IPS-20b (cell line): ENCODE measurements around the gene MAN2A2.
"Not testable (repeated sequence)": the region's sequence is repeated elsewhere in the genome, so short reads cannot be mapped to it uniquely, and the experiment has no call there.

Source experiments
- H3K27ac ChIP-seq: one replicate; pipeline ENCODE4 v1.5.1; 2013; ENCODE audit warnings: low read length
- H3K27me3 ChIP-seq: 2 replicates; pipeline ENCODE4 v1.6.1; 2013; ENCODE audit warnings: mild to moderate bottlenecking, low read length, inconsistent platforms; ENCODE audit not compliant: insufficient read depth
- H3K36me3 ChIP-seq: 2 replicates; pipeline ENCODE4 v1.6.1; 2013; ENCODE audit warnings: low read depth, mild to moderate bottlenecking, inconsistent platforms, low read length, moderate library complexity; ENCODE audit not compliant: insufficient read depth
- H3K4me1 ChIP-seq: 2 replicates; pipeline ENCODE4 v1.6.1; 2013; ENCODE audit warnings: mild to moderate bottlenecking, control low read depth, inconsistent platforms, low read length, moderate library complexity; ENCODE audit not compliant: insufficient read depth
- H3K4me3 ChIP-seq: 2 replicates; pipeline ENCODE4 v1.5.1; 2013; ENCODE audit warnings: mild to moderate bottlenecking, low read length, inconsistent platforms
- H3K9ac ChIP-seq: 2 replicates; pipeline ENCODE4 v1.6.1; 2013; ENCODE audit warnings: low read depth, mild to moderate bottlenecking, inconsistent platforms, low read length, moderate library complexity
- H3K9me3 ChIP-seq: 2 replicates; pipeline ENCODE4 v1.6.1; 2013; ENCODE audit warnings: mild to moderate bottlenecking, low read depth, low read length, inconsistent platforms; ENCODE audit not compliant: insufficient read depth

Gene MAN2A2

GRCh38 chr15:90872486-90873184 is 30.5 kb upstream of the MAN2A2 start:
- Histone ChIP-seq H3K4me3 (peak overlapping the region; percentile 70), H3K4me1 (peaks cover 40% of the 10 kb centered on the region), H3K36me3 (peaks cover 10% of the 10 kb centered on the region; the same call in 1 of the 2 replicates), H3K27me3 (no peaks in the 10 kb centered on the region), H3K9ac (no peak overlapping the region), H3K27ac (no peak overlapping the region), H3K9me3 (no peaks in the 10 kb centered on the region)

DNA sequence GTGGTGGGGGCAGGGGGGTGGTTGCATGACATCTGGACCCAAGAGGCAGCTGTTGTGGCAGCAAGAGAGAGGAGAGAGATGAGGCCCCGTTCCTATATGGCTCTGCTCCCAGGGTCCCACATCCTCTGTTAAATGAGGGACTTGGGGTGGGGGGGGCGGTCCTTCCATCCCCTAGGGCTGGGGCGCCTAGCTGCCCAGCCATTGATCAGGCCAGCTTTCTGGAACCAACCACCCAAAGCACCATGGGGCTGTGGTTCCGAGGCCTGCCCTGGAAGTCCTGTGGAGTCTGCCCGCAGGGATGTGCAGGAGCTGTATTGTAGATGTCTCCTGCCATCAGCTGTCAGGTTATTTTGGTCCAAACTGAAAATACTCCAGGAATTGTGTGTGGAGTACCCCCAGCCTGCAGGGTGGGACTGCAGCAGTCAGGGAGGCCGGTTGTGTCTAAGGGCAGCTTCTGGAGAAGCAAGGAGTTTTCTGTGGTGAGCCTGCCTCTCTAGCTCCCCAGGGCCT is 29.6 kb upstream of the MAN2A2 start:
- H3K4me3 ChIP-seq: 0 out of 2 replicates have a peak overlapping the region, but pooled peaks have one; percentile 5

GRCh38 chr15:90873998-90874605 is 29.0 kb upstream of the MAN2A2 start:
- H3K36me3 ChIP-seq: peaks cover 19% of the 10 kb centered on the region
- no peaks in the 10 kb centered on the region for H3K9me3 ChIP-seq
- peak overlapping the region; percentile 1; the same call in 1 of the 2 replicates for H3K9ac ChIP-seq
- H3K4me3 ChIP-seq: 0 out of 2 replicates have a peak overlapping the region, but pooled peaks have one; percentile 5
- H3K27ac ChIP-seq: no peak overlapping the region
- peaks cover 31% of the 10 kb centered on the region for H3K4me1 ChIP-seq
- H3K27me3 ChIP-seq: no peaks in the 10 kb centered on the region

More for the DNA sequence above, 29.6 kb upstream of the MAN2A2 start:
- Histone ChIP-seq H3K36me3 (peaks cover 14% of the 10 kb centered on the region; the same call in 1 of the 2 replicates), H3K27me3 (no peaks in the 10 kb centered on the region), H3K4me1 (peaks cover 36% of the 10 kb centered on the region), H3K9ac (peak overlapping the region; percentile 1; the same call in 1 of the 2 replicates), H3K9me3 (no peaks in the 10 kb centered on the region), H3K27ac (no peak overlapping the region)

GRCh38 chr15:90874986-90875385 is 28.1 kb upstream of the MAN2A2 start:
- not testable (repeated sequence) for H3K27ac ChIP-seq, H3K27me3 ChIP-seq, H3K9me3 ChIP-seq, H3K9ac ChIP-seq, H3K4me3 ChIP-seq
- Histone ChIP-seq H3K36me3 (peaks cover 28% of the 10 kb centered on the region), H3K4me1 (peaks cover 22% of the 10 kb centered on the region)

- Histone ChIP-seq H3K9me3 (no peaks in the 10 kb centered on the region), H3K4me3 (no peak overlapping the region), H3K4me1 (peaks cover 19% of the 10 kb centered on the region), H3K9ac (no peak overlapping the region), H3K36me3 (peaks cover 34% of the 10 kb centered on the region), H3K27me3 (no peaks in the 10 kb centered on the region), H3K27ac (no peak overlapping the region)
Measured at GRCh38 chr15:90875549-90875981, 27.5 kb upstream of the MAN2A2 start.

DNA sequence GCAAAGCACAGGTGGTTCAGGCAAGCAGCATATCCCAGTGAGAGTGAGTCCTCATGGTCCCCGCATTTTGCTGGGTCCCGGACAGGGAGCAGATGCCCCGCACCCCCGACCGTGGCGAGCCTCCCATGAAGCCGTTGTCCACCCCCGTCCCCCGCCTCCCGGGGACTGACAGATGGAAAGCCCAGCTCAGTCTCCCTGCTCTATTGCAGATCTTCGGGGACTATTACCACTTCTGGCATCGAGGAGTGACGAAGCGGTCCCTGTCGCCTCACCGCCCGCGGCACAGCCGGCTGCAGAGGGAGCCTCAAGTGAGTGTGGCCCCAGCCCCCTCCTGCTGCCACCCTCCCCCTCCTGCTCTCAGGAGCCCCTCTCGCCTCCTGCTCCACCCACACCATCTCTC is 27.1 kb upstream of the MAN2A2 start:
- Histone ChIP-seq H3K9ac (no peak overlapping the region), H3K9me3 (no peaks in the 10 kb centered on the region), H3K27me3 (no peaks in the 10 kb centered on the region), H3K4me3 (no peak overlapping the region), H3K4me1 (peaks cover 19% of the 10 kb centered on the region), H3K27ac (no peak overlapping the region), H3K36me3 (peaks cover 38% of the 10 kb centered on the region)

- Histone ChIP-seq H3K4me3 (no peak overlapping the region), H3K27ac (no peak overlapping the region), H3K36me3 (peaks cover 38% of the 10 kb centered on the region), H3K4me1 (peaks cover 19% of the 10 kb centered on the region), H3K27me3 (no peaks in the 10 kb centered on the region), H3K9me3 (no peaks in the 10 kb centered on the region), H3K9ac (no peak overlapping the region)
Measured at GRCh38 chr15:90876512-90877170, 26.5 kb upstream of the MAN2A2 start.

DNA sequence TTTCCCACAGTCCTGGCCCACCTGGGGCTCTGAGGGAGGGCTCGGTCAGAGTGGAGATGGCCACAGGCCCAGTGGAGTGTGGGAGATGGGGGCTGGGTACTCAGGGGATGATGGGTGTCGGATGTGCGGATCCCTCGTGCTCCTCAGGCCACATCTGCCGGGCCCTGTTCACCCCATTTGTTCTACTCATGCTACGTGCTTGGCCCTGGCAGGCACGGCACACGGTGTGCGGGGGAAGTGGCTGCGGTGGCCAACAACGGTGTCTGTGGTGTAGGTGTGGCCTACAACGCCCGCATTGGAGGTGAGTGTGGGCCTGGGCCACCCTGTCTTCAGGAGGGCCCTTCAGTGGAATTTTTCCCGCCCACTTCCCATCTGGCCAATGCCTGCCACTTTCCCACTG is 25.8 kb upstream of the MAN2A2 start:
- Histone ChIP-seq H3K9ac (no peak overlapping the region), H3K36me3 (peaks cover 38% of the 10 kb centered on the region), H3K27ac (no peak overlapping the region), H3K9me3 (no peaks in the 10 kb centered on the region), H3K4me3 (no peak overlapping the region), H3K4me1 (peaks cover 18% of the 10 kb centered on the region), H3K27me3 (no peaks in the 10 kb centered on the region)

DNA sequence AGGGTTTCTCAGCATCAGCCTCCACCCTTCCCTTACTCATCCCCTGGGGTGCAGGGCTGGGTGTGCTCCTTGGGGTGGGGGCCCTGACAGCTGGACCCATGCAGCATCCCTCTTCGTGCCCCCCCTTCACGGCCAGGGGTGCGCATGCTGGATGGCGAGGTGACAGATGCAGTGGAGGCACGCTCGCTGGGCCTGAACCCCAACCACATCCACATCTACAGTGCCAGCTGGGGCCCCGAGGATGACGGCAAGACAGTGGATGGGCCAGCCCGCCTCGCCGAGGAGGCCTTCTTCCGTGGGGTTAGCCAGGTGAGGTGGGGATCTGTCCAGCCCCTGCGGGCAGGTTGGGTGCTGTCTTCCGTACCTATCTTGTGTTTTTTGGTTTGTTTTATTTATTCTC is 25.1 kb upstream of the MAN2A2 start:
- Histone ChIP-seq H3K9me3 (no peaks in the 10 kb centered on the region), H3K27ac (no peak overlapping the region), H3K4me3 (no peak overlapping the region), H3K27me3 (no peaks in the 10 kb centered on the region), H3K36me3 (peaks cover 38% of the 10 kb centered on the region), H3K9ac (no peak overlapping the region), H3K4me1 (peaks cover 11% of the 10 kb centered on the region)

GRCh38 chr15:90878660-90879059 is 24.4 kb upstream of the MAN2A2 start:
- H3K36me3 ChIP-seq: peaks cover 38% of the 10 kb centered on the region
- no peak overlapping the region for H3K4me3 ChIP-seq
- H3K27me3 ChIP-seq: no peaks in the 10 kb centered on the region
- no peak overlapping the region for H3K27ac ChIP-seq
- H3K4me1 ChIP-seq: peaks cover 10% of the 10 kb centered on the region; the same call in 1 of the 2 replicates
- no peaks in the 10 kb centered on the region for H3K9me3 ChIP-seq
- H3K9ac ChIP-seq: no peak overlapping the region

DNA sequence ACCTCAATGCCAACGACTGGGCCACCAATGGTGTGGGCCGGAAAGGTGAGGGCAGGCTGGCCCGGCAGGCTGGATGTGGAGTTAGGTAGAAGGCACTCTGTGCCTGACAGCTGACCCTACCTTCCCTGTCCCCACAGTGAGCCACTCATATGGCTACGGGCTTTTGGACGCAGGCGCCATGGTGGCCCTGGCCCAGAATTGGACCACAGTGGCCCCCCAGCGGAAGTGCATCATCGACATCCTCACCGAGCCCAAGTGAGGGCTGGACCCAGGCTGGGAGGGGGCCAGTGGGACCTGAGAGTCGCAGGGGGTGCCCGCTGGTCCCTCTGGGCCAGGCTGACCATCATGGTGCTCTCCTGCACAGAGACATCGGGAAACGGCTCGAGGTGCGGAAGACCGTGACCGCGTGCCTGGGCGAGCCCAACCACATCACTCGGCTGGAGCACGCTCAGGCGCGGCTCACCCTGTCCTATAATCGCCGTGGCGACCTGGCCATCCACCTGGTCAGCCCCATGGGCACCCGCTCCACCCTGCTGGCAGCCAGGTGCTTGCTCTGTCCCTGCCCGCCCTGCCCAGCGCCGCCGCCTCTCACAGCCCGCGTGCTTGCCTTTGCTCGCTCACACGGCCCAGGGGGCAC is 23.3 kb upstream of the MAN2A2 start:
- Histone ChIP-seq H3K36me3 (peaks cover 38% of the 10 kb centered on the region), H3K9ac (no peak overlapping the region), H3K27me3 (no peaks in the 10 kb centered on the region), H3K4me3 (no peak overlapping the region), H3K9me3 (no peaks in the 10 kb centered on the region), H3K27ac (no peak overlapping the region), H3K4me1 (peaks cover 9% of the 10 kb centered on the region; the same call in 1 of the 2 replicates)
